Duodenal mucosa (tissue), 2 donors: ENCODE data around the gene ADM.

Experiments used
- H3K27ac ChIP-seq: one replicate; pipeline ENCODE4 v1.7.0; 2013; ENCODE audit warnings: low read depth, low read length
- H3K27me3 ChIP-seq, 2 donors: one replicate each; pipeline ENCODE4 v1.7.0; 2013; ENCODE audit warnings: low read length in 2 of 2, control low read depth in 1 of 2; ENCODE audit not compliant: insufficient read depth in 2 of 2, control insufficient read depth in 1 of 2
- H3K36me3 ChIP-seq, 2 donors: one replicate each; pipeline ENCODE4 v1.7.0; 2013; ENCODE audit warnings: low read length in 2 of 2, control low read depth in 1 of 2; ENCODE audit not compliant: insufficient read depth in 2 of 2, control insufficient read depth in 1 of 2
- H3K4me1 ChIP-seq, 2 donors: one replicate each; pipeline ENCODE4 v1.7.0; 2013; ENCODE audit warnings: low read length in 2 of 2, control low read depth in 1 of 2; ENCODE audit not compliant: insufficient read depth in 2 of 2, control insufficient read depth in 1 of 2
- H3K4me3 ChIP-seq, 2 donors: one replicate each; pipeline ENCODE4 v1.7.0; 2013; ENCODE audit warnings: low read length in 2 of 2, low read depth in 1 of 2
- H3K9ac ChIP-seq, 2 donors: one replicate each; pipeline ENCODE4 v1.7.0; 2013; ENCODE audit warnings: low read length in 2 of 2, low read depth in 1 of 2
- H3K9me3 ChIP-seq, 2 donors: one replicate each; pipeline ENCODE4 v1.7.0; 2013; ENCODE audit warnings: low read length in 2 of 2, control low read depth in 1 of 2; ENCODE audit not compliant: control insufficient read depth in 1 of 2

The ADM gene

GRCh38 chr11:10322401-10322800 is 17.5 kb downstream of the ADM start:
- H3K27me3 ChIP-seq, result no peaks in the 10 kb centered on the region
- H3K9me3 ChIP-seq, result no peaks in the 10 kb centered on the region
- peaks cover 28 to 45% of the 10 kb centered on the region in 2 donors for H3K4me1 ChIP-seq
- no peaks in the 10 kb centered on the region for H3K36me3 ChIP-seq
- no peak overlapping the region for H3K4me3 ChIP-seq
- no peak overlapping the region for H3K9ac ChIP-seq
- H3K27ac ChIP-seq, result no peak overlapping the region

- Histone ChIP-seq H3K27ac (peak overlapping the region; percentile 41), H3K9me3 (no peaks in the 10 kb centered on the region), H3K27me3 (no peaks in the 10 kb centered on the region), H3K4me1 (peaks cover 24 to 52% of the 10 kb centered on the region in 2 donors), H3K36me3 (no peaks in the 10 kb centered on the region), H3K4me3 (no peak overlapping the region), H3K9ac (no peak overlapping the region)
These were observed 18.2 kb downstream of the ADM start for GRCh38 chr11:10322830-10323792.

GRCh38 chr11:10323793-10324170 is 18.9 kb downstream of the ADM start:
- peak overlapping the region; percentile 41 for H3K27ac ChIP-seq

GRCh38 chr11:10324474-10324873 is 19.6 kb downstream of the ADM start:
- Histone ChIP-seq H3K4me1 (peaks cover 27 to 63% of the 10 kb centered on the region in 2 donors), H3K36me3 (no peaks in the 10 kb centered on the region), H3K4me3 (no peak overlapping the region), H3K27me3 (no peaks in the 10 kb centered on the region), H3K9ac (no peak overlapping the region), H3K27ac (no peak overlapping the region), H3K9me3 (no peaks in the 10 kb centered on the region)

More at GRCh38 chr11:10323793-10324170, 18.9 kb downstream of the ADM start:
- Histone ChIP-seq H3K27me3 (no peaks in the 10 kb centered on the region), H3K4me3 (no peak overlapping the region), H3K36me3 (no peaks in the 10 kb centered on the region), H3K9me3 (no peaks in the 10 kb centered on the region), H3K4me1 (peaks cover 26 to 59% of the 10 kb centered on the region in 2 donors), H3K9ac (no peak overlapping the region)

GRCh38 chr11:10325277-10326011 is 20.6 kb downstream of the ADM start:
- Histone ChIP-seq H3K27me3 (no peaks in the 10 kb centered on the region), H3K4me3 (no peak overlapping the region), H3K36me3 (no peaks in the 10 kb centered on the region), H3K9ac (no peak overlapping the region), H3K27ac (peak overlapping the region; percentile 0), H3K4me1 (peaks cover 27 to 63% of the 10 kb centered on the region in 2 donors), H3K9me3 (no peaks in the 10 kb centered on the region)

- H3K4me1 ChIP-seq, result peaks cover 27 to 63% of the 10 kb centered on the region in 2 donors
These were observed 21.4 kb downstream of the ADM start for GRCh38 chr11:10326012-10326964.

GRCh38 chr11:10327254-10327653 is 22.4 kb downstream of the ADM start:
- no peaks in the 10 kb centered on the region for H3K36me3 ChIP-seq
- peaks cover 27 to 63% of the 10 kb centered on the region in 2 donors for H3K4me1 ChIP-seq
- no peak overlapping the region for H3K4me3 ChIP-seq
- H3K9me3 ChIP-seq, result no peaks in the 10 kb centered on the region
- no peak overlapping the region for H3K27ac ChIP-seq
- no peak overlapping the region for H3K9ac ChIP-seq
- no peaks in the 10 kb centered on the region for H3K27me3 ChIP-seq

More at GRCh38 chr11:10326012-10326964, 21.4 kb downstream of the ADM start:
- no peak overlapping the region for H3K27ac ChIP-seq
- H3K9ac ChIP-seq, result no peak overlapping the region
- no peak overlapping the region for H3K4me3 ChIP-seq
- no peaks in the 10 kb centered on the region for H3K36me3 ChIP-seq
- H3K9me3 ChIP-seq, result no peaks in the 10 kb centered on the region
- H3K27me3 ChIP-seq, result no peaks in the 10 kb centered on the region

- Histone ChIP-seq H3K9ac (no peak overlapping the region), H3K4me1 (peaks cover 22 to 50% of the 10 kb centered on the region in 2 donors), H3K4me3 (no peak overlapping the region), H3K9me3 (no peaks in the 10 kb centered on the region), H3K36me3 (no peaks in the 10 kb centered on the region), H3K27ac (peak overlapping the region; percentile 14), H3K27me3 (no peaks in the 10 kb centered on the region)
These were observed 23.6 kb downstream of the ADM start for GRCh38 chr11:10328314-10329098.

- no peak overlapping the region for H3K27ac ChIP-seq
- H3K4me1 ChIP-seq, result peaks cover 17 to 42% of the 10 kb centered on the region in 2 donors
These were observed 24.5 kb downstream of the ADM start for GRCh38 chr11:10329356-10329755.

More at GRCh38 chr11:10329356-10329755, 24.5 kb downstream of the ADM start:
- Histone ChIP-seq H3K36me3 (no peaks in the 10 kb centered on the region), H3K9me3 (no peaks in the 10 kb centered on the region), H3K9ac (no peak overlapping the region), H3K4me3 (no peak overlapping the region), H3K27me3 (no peaks in the 10 kb centered on the region)
